T-cell (primary cell): ENCODE data around the gene CDV3. TPM values are rescaled to one million over a fixed set of nuclear protein-coding genes. Genes with fewer than 3 reads are reported as not detected.
A peak's percentile ranks its signal among the peaks of the same experiment; 100 is the strongest.

Experiments
- ATAC-seq, 4 experiments: fragments of 200-7000 bp in 3 of 4; fragments of 150-1000 bp in 1 of 4; cut with Tn5 transposase; replicated peaks in 1 of 4; 1 replicate in 3 of 4; 2 replicates in 1 of 4; pipeline ENCODE4 v1.10.0; 2021; ENCODE audit warnings: moderate library complexity in 3 of 4, mild to moderate bottlenecking in 2 of 4, moderate number of reproducible peaks in 1 of 4
- CTCF ChIA-PET, 2 donors: fragments of 300-600 bp; sonication (Branson Sonifier 250); formaldehyde crosslinking; loops; one replicate each; lab custom pipeline; 2022; ENCODE audit warnings: antibody characterized with exemption in 2 of 2; lab: Charles Lee
- POLR2A ChIA-PET, 2 donors: fragments of 300-600 bp; sonication (Branson Sonifier 250); formaldehyde crosslinking; loops; one replicate each; lab custom pipeline; 2022; ENCODE audit warnings: antibody characterized with exemption in 2 of 2; lab: Charles Lee
- DNase-seq, 35 experiments: peaks; one replicate each; pipeline versions ENCODE4 v3.0.0 to v3.0.0-alpha.2; 2013 to 2023
- H3K27ac ChIP-seq: one replicate; pipeline ENCODE4 v1.5.1; 2013; ENCODE audit warnings: low read length
- H3K27me3 ChIP-seq, 2 experiments: replicated peaks in 1 of 2; 1 replicate in 1 of 2; 2 replicates in 1 of 2; pipeline versions ENCODE4 v1.6.1 to v1.7.0; 2013; ENCODE audit warnings: low read length in 1 of 2, mixed read lengths in 1 of 2; ENCODE audit not compliant: control insufficient read depth in 2 of 2, insufficient read depth in 2 of 2; ENCODE audit errors: extremely low read depth in 1 of 2
- H3K36me3 ChIP-seq, 2 donors: 1 replicate in 1 of 2; 2 replicates in 1 of 2; pipeline versions ENCODE4 v1.6.1 to v1.7.0; 2013; ENCODE audit warnings: low read length in 1 of 2; ENCODE audit not compliant: control insufficient read depth in 2 of 2, insufficient read depth in 1 of 2; ENCODE audit errors: extremely low read depth in 1 of 2
- H3K4me1 ChIP-seq, 2 experiments: 1 replicate in 1 of 2; 2 replicates in 1 of 2; pipeline versions ENCODE4 v1.6.1 to v1.7.0; 2013; ENCODE audit warnings: low read length in 2 of 2, mixed read lengths in 1 of 2; ENCODE audit not compliant: insufficient read depth in 2 of 2, control insufficient read depth in 1 of 2; ENCODE audit errors: extremely low read depth in 1 of 2
- H3K4me3 ChIP-seq, 2 donors: 1 replicate in 1 of 2; 2 replicates in 1 of 2; pipeline versions ENCODE4 v1.5.1 to v1.7.0; 2013; ENCODE audit warnings: mild to moderate bottlenecking in 2 of 2, low read length in 1 of 2, moderate library complexity in 1 of 2; ENCODE audit not compliant: control insufficient read depth in 1 of 2; ENCODE audit errors: extremely low read depth in 1 of 2
- H3K9me3 ChIP-seq: 2 replicates; pipeline ENCODE4 v1.7.0; 2013
- H3K27ac Mint-ChIP-seq, 2 donors: one replicate each; pipeline ENCODE4 v1.8.0; 2020 to 2021; ENCODE audit warnings: mild to moderate bottlenecking in 2 of 2, mixed read lengths in 2 of 2
- H3K27me3 Mint-ChIP-seq, 2 donors: one replicate each; pipeline ENCODE4 v1.8.0; 2021 to 2022; ENCODE audit warnings: mixed read lengths in 2 of 2
- H3K36me3 Mint-ChIP-seq: one replicate; pipeline ENCODE4 v1.8.0; 2021; ENCODE audit warnings: mixed read lengths
- H3K4me1 Mint-ChIP-seq, 3 donors: one replicate each; pipeline ENCODE4 v1.8.0; 2020 to 2022; ENCODE audit warnings: mixed read lengths in 3 of 3, mild to moderate bottlenecking in 1 of 3
- H3K4me3 Mint-ChIP-seq, 3 donors: one replicate each; pipeline ENCODE4 v1.8.0; 2020 to 2022; ENCODE audit warnings: mild to moderate bottlenecking in 3 of 3, mixed read lengths in 3 of 3, moderate library complexity in 3 of 3
- H3K9me3 Mint-ChIP-seq, 3 donors: one replicate each; pipeline ENCODE4 v1.8.0; 2020 to 2022; ENCODE audit warnings: mixed read lengths in 3 of 3
- WGBS: methylation state at CpG from one replicate; pipeline ENCODE4 v1.1.5; 2013; ENCODE audit warnings: missing lambda C conversion rate; ENCODE audit not compliant: insufficient coverage; 5-methylcytosine and 5-hydroxymethylcytosine counted together
- total RNA-seq, 35 experiments: library from RNA in 6 of 35; stranded (reverse) in 6 of 35; fragments of 120-200 nt in 1 of 35; gene quantifications; one replicate each; pipeline versions ENCODE4 v1.2.1 to v1.2.4 and lab custom pipeline; 2013 to 2026

CDV3 gene
- total RNA-seq, 5 donors from 2014 or later (not counting 1 experiment from before 2014, with no cell fraction given): 179 to 204 (median 192) TPM

- no CpG with 5 or more reads among the region's 1 CpG for WGBS
- CTCF ChIA-PET: interaction anchor here in 1 of 2 donors (0.6 kb wide), 1 partner anchor 77 kb away, joined by 5 read pairs; no protein-coding TSS in a partner anchor
Observed at GRCh38 chr3:133562376-133562775, 11.1 kb upstream of the CDV3 start.

DNA sequence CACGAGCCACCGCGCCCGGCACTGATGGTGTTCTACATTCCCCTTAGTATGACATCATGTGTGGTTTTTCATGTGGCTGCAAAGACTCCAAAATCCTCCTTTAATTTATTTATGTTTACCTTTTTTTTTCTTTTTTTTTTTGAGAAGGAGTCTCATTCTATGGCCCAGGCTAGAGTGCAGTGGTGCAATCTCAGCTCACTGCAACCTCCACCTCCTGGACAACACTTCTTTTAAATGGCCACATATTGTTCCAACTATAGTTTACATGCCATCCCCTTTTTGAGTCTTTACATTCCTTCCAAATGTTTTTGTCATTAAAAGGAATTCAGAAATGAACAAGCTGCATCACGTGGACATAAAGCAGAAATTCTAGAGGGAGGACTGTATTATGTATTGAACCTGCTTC, 10.3 kb upstream of the CDV3 start:
- ATAC-seq (no peak), DNase-seq (no peak)
- no peak overlapping the region for H3K27ac ChIP-seq
- no peak overlapping the region for H3K4me3 Mint-ChIP-seq
- H3K4me1 ChIP-seq: no peaks in the 10 kb centered on the region
- no peaks in the 10 kb centered on the region for H3K27me3 Mint-ChIP-seq
- no peaks in the 10 kb centered on the region for H3K36me3 ChIP-seq
- no peak overlapping the region for H3K4me3 ChIP-seq
- peaks cover 0 to 3% (median 0%) of the 10 kb centered on the region in 3 donors for H3K9me3 Mint-ChIP-seq
- no CpG with 5 or more reads among the region's 5 CpGs for WGBS
- no peaks in the 10 kb centered on the region for H3K27me3 ChIP-seq
- POLR2A ChIA-PET: interaction anchor here (0.5 to 0.7 kb wide), 3 partner anchors 7 to 1118 kb away, joined by 5 to 10 read pairs (median 6); no protein-coding TSS in a partner anchor
- no peaks in the 10 kb centered on the region for H3K4me1 Mint-ChIP-seq
- H3K36me3 Mint-ChIP-seq: no peaks in the 10 kb centered on the region
- CTCF ChIA-PET: interaction anchor here (0.7 to 1.1 kb wide), 2 partner anchors 43 to 68 kb away, joined by 3 read pairs; no protein-coding TSS in a partner anchor
- H3K9me3 ChIP-seq: no peaks in the 10 kb centered on the region
- H3K27ac Mint-ChIP-seq: no peak overlapping the region

More at GRCh38 chr3:133562376-133562775, 11.1 kb upstream of the CDV3 start:
- no peak overlapping the region for H3K27ac ChIP-seq
- DNase-seq: no peak
- no peaks in the 10 kb centered on the region for H3K4me1 Mint-ChIP-seq
- no peaks in the 10 kb centered on the region for H3K36me3 ChIP-seq
- no peaks in the 10 kb centered on the region for H3K27me3 ChIP-seq
- H3K27me3 Mint-ChIP-seq: no peaks in the 10 kb centered on the region
- peaks cover 0 to 3% (median 0%) of the 10 kb centered on the region in 3 donors for H3K9me3 Mint-ChIP-seq
- no peaks in the 10 kb centered on the region for H3K36me3 Mint-ChIP-seq
- ATAC-seq: no peak
- POLR2A ChIA-PET: interaction anchor here in 1 of 2 donors (0.5 kb wide), 1 partner anchor 8 kb away, joined by 5 read pairs; no protein-coding TSS in a partner anchor
- no peak overlapping the region for H3K27ac Mint-ChIP-seq
- H3K4me3 ChIP-seq: no peak overlapping the region
- no peaks in the 10 kb centered on the region for H3K4me1 ChIP-seq
- no peaks in the 10 kb centered on the region for H3K9me3 ChIP-seq
- H3K4me3 Mint-ChIP-seq: no peak overlapping the region

GRCh38 chr3:133563816-133564215, 9.7 kb upstream of the CDV3 start:
- H3K27me3 Mint-ChIP-seq: no peaks in the 10 kb centered on the region
- Histone ChIP-seq H3K4me3 (no peak overlapping the region), H3K27ac (no peak overlapping the region), H3K27me3 (no peaks in the 10 kb centered on the region), H3K4me1 (no peaks in the 10 kb centered on the region), H3K36me3 (no peaks in the 10 kb centered on the region), H3K9me3 (no peaks in the 10 kb centered on the region)
- no peak overlapping the region for H3K27ac Mint-ChIP-seq
- ChIA-PET POLR2A (interaction anchor here (0.6 to 0.7 kb wide), 2 partner anchors 113 to 1119 kb away, joined by 6 to 10 read pairs; no protein-coding TSS in a partner anchor), CTCF (interaction anchor here (0.7 to 1.2 kb wide), 3 partner anchors 42 to 73 kb away, joined by 3 read pairs; no protein-coding TSS in a partner anchor)
- no peak overlapping the region for H3K4me3 Mint-ChIP-seq
- no peaks in the 10 kb centered on the region for H3K36me3 Mint-ChIP-seq
- 100% methylated on average over 1 of the region's 1 CpG for WGBS
- no peak for ATAC-seq
- H3K4me1 Mint-ChIP-seq: no peaks in the 10 kb centered on the region
- no peaks in the 10 kb centered on the region for H3K9me3 Mint-ChIP-seq
- no peak for DNase-seq

DNA sequence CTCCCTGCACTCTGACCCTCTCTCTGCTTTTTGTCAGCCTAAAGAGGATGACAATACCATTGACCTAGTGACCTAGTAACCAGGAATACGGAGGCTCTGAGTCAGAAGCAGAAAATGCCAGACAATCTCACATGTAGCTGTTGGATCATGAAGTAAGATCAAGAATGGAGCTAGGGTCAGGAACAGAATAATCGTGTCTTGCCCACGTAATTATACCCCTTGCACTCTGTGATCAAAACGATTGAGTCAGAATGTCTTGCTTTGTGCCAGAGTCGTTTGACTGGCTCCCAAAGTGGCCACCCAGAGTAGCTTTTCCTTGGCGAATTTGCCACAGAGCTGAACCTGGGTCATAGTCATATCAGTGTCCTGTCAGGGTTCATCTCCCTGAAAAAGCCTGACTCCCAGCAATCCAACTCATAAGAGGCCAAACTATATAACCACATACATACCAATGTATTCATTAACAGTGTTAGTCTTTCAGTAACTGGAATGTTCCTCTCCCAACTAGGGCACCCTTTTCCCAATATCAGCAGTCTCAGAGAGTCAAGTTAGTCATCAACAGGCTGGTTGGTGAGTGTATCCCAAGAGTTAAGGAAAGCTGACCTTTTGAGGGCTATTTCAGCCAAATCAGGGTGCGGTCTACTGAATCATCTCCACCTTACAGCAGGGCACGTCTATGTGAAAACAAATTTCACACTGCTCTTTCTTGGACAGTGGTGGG, 5.0 kb upstream of the CDV3 start:
- ChIA-PET CTCF (interaction anchor here in 1 of 2 donors (1.1 kb wide), 1 partner anchor 32 kb away, joined by 3 read pairs; no protein-coding TSS in a partner anchor), POLR2A (no interaction called here)
- Histone ChIP-seq H3K4me1 (peaks cover 11 to 13% of the 10 kb centered on the region in 2 experiments), H3K9me3 (no peaks in the 10 kb centered on the region), H3K4me3 (no peak overlapping the region), H3K27me3 (no peaks in the 10 kb centered on the region), H3K27ac (no peak overlapping the region), H3K36me3 (no peaks in the 10 kb centered on the region)
- peaks cover 14 to 25% (median 21%) of the 10 kb centered on the region in 3 donors for H3K4me1 Mint-ChIP-seq
- no peaks in the 10 kb centered on the region for H3K27me3 Mint-ChIP-seq
- ATAC-seq: no peak
- DNase-seq: no peak
- H3K27ac Mint-ChIP-seq: no peak overlapping the region
- no peaks in the 10 kb centered on the region for H3K9me3 Mint-ChIP-seq
- H3K36me3 Mint-ChIP-seq: no peaks in the 10 kb centered on the region
- WGBS: 68% methylated on average over 5 of the region's 8 CpGs
- no peak overlapping the region for H3K4me3 Mint-ChIP-seq

- no peaks in the 10 kb centered on the region for H3K27me3 ChIP-seq
- Mint-ChIP-seq H3K4me1 (peaks cover 22 to 33% (median 29%) of the 10 kb centered on the region in 3 donors), H3K9me3 (no peaks in the 10 kb centered on the region), H3K4me3 (no peak overlapping the region), H3K27me3 (no peaks in the 10 kb centered on the region), H3K36me3 (peaks cover 8% of the 10 kb centered on the region), H3K27ac (peak overlapping the region; percentile 52 to 72)
- no peak overlapping the region for H3K27ac ChIP-seq
- H3K9me3 ChIP-seq: no peaks in the 10 kb centered on the region
- H3K4me3 ChIP-seq: no peak overlapping the region
- ChIA-PET POLR2A (interaction anchor here in 1 of 2 donors (0.7 kb wide), 1 partner anchor 8 kb away, joined by 5 read pairs; no protein-coding TSS in a partner anchor), CTCF (interaction anchor here (0.6 to 1.2 kb wide), 5 partner anchors 8 to 220 kb away, joined by 3 read pairs; partner anchors contain the start of gene TOPBP1 (in 1 of the 2))
- ATAC-seq (no peak), DNase-seq (no peak)
- H3K36me3 ChIP-seq: no peaks in the 10 kb centered on the region
- 94% methylated on average over 2 of the region's 5 CpGs for WGBS
- H3K4me1 ChIP-seq: peaks cover 15 to 16% of the 10 kb centered on the region in 2 experiments
Observed at GRCh38 chr3:133570139-133570936, 3.1 kb upstream of the CDV3 start.

- peaks cover 0 to 2% of the 10 kb centered on the region in 2 donors for H3K36me3 ChIP-seq
- Mint-ChIP-seq H3K4me3 (no peak overlapping the region), H3K27ac (peak overlapping the region; percentile 52 to 72), H3K4me1 (peaks cover 28 to 38% (median 33%) of the 10 kb centered on the region in 3 donors), H3K9me3 (no peaks in the 10 kb centered on the region), H3K36me3 (peaks cover 12% of the 10 kb centered on the region), H3K27me3 (no peaks in the 10 kb centered on the region)
- no peak overlapping the region for H3K4me3 ChIP-seq
- peaks cover 16 to 18% of the 10 kb centered on the region in 2 experiments for H3K4me1 ChIP-seq
- CTCF ChIA-PET: interaction anchor here in 1 of 2 donors (1.2 kb wide), 1 partner anchor 8 kb away, joined by 3 read pairs; no protein-coding TSS in a partner anchor
- H3K9me3 ChIP-seq: no peaks in the 10 kb centered on the region
- H3K27me3 ChIP-seq: no peaks in the 10 kb centered on the region
- POLR2A ChIA-PET: no interaction called here
- no peak overlapping the region for H3K27ac ChIP-seq
- DNase-seq (no peak), ATAC-seq (no peak)
- 60% methylated on average over 1 of the region's 2 CpGs for WGBS
Observed at GRCh38 chr3:133570937-133571320, 2.6 kb upstream of the CDV3 start.
